GM19455 (cell line): Measurements from ENCODE around the gene TNNI3K.
A peak's percentile ranks its signal among the peaks of the same experiment; 100 is the strongest.
"Not testable (repeated sequence)": the region's sequence is repeated elsewhere in the genome, so short reads cannot be mapped to it uniquely, and the experiment has no call there.

Experiments
- ATAC-seq: cut with Tn5 transposase; IDR thresholded peaks from one replicate; pipeline ENCODE4 v1.9.1; 2021; ENCODE audit not compliant: unreplicated experiment

Gene TNNI3K

DNA sequence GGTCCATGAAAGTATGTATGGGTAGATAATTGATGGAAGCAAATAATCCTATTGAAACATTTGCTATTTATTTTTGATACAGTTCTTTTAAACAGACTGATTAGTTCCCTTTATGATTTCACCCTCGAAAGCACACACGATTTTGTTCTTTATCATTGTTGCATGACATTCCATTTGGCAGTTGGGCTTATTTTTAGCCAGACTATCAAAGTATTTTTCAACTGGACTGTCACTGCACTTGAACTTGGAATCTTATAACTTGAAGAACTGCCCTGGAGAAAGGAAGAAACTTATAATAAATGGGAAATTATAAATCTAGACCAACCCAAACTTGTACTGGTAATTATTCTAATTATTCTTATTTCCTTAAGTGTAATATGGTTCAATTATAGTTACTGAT is at the start of gene TNNI3K:
TSS of gene TNNI3K (plus strand) at position 235 of the 400 bp plus-strand sequence. CDS start at position 300, 65 bp downstream.
- ATAC-seq: no peak

- no peak for ATAC-seq
Observed at GRCh38 chr1:74193908-74194307, 41.3 kb upstream of the TNNI3K start.

DNA sequence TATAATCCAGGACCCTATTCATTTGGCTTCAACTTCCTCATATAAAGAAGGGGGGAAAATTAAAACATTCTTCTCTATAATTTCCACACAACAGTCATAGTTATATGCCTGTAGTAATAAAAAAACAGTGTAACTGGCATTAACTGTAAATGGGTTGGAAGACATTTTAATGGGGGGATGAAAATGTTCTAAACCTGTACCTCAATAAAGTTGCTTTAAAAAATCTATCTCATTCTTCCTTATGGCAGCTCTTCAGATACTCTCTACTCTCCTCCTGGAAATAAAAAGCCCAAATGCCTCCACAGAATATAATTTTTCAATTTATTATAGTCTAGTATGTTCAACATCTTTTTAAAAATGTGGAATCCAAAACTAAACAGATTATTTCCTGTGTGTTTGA is 39.8 kb upstream of the TNNI3K start:
- no peak for ATAC-seq

DNA sequence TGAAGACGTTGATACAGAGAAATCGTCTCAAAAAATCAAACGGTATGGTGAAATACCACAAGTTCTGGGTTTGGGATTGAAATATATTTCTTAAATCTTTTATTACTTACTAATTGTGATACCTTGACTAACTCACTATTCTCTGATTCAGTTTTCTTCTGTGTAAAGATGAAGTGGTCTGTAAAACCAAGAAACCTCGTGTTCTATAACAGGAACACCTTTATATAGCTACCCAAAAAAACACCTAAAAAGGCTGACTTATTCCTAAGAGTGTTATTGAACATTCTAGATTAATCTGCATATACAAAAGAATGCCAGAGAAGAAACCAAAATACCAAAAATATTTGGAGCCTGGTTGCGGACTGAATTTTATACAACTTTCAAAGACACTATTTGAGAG is 37.9 kb upstream of the TNNI3K start:
- no peak for ATAC-seq

DNA sequence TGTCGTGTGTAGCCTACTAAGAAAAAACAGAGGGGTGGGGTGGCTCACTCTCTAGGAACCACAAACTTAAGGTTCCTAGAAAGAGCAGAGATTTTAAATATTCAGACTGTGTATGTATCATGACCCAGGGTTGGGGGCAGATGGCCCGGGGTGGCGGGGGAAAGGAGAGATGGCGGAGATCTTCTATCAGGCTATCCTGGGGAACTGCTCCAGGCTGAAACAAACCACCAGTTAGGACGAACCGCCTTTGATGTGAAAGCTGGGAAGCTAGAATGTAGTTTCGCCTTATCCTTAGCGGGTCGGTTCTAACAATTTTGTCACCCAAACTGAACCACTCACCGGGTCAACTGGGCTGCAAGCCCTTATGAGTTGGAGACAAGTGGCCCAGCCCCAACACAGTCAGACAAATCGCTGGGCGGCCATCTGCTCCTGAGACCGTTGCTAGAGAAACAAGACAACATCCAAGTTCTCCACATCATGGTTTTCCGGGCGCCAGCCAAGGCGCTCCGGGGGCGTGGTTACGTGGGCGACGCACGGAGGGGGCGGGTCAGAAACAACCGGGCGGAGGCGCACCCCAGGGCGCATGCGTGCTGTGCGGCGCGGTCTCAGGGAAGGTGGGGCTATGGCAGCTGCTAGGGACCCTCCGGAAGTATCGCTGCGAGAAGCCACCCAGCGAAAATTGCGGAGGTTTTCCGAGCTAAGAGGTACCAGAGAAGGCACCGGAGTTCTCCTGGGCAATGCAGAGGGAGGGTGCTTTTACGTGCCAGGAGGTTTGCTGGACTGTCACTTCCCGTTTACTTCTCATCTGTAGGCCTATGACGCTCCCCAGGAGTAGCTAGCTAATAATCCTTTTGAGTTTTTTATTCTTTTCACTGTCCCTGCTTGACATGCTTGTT is 37.3 kb upstream of the TNNI3K start, which contains the start of the genes FPGT and LRRIQ3:
TSS of gene FPGT (plus strand) at position 586 of the 896 bp plus-strand sequence. CDS start at position 623, 37 bp downstream.
TSS of gene LRRIQ3 (minus strand) at position 520 of the 896 bp plus-strand sequence. CDS start 14,492 bp downstream, outside the sequence.
- peak; percentile 94 for ATAC-seq

- no peak for ATAC-seq
Observed at GRCh38 chr1:74199504-74199903, 35.7 kb upstream of the TNNI3K start.

- ATAC-seq: no peak
Observed at GRCh38 chr1:74205266-74205665, 29.9 kb upstream of the TNNI3K start.

DNA sequence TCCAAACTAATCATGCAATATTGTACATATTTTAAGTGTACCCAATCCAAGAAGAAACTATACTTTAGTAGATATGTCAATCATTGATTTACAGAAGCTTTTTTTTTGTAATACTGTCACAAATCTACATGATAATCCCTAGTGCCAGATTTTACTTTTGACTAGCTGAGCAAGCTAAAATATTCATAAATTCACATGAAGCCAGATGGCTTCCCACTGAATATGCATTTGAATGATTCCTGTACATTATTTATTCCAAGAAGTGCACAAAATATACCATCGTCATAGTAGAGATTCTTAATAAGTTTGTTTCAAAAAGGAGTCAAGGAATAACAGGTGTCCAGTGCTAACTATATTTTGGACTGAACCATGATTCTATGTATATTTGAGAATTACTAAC is 20.0 kb upstream of the TNNI3K start:
- no peak for ATAC-seq

DNA sequence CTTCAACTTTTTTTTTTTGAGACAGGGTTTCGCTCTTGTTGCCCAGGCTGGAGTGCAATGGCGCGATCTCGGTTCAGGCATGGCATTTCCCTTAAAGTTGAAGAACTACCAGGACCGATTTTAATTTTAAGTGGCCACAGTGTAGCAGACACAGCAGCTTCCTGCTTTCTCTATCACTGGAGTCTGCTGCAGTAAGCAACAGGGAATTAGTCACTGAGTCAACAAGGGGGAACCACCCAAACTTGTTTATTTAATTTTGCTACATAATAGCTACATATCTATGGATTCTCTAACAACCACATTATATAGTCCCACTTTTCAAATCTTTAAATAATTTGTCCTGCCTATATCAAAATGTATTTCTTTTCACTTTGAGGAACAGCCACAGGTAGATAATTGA is 12.5 kb upstream of the TNNI3K start:
- ATAC-seq: no peak

GRCh38 chr1:74223453-74223852 is 11.7 kb upstream of the TNNI3K start:
- ATAC-seq: no peak

- ATAC-seq: no peak
Observed at GRCh38 chr1:74236440-74236839, 1.3 kb downstream of the TNNI3K start.

GRCh38 chr1:74237035-74237434 is 1.8 kb downstream of the TNNI3K start:
- ATAC-seq: no peak

GRCh38 chr1:74237787-74238186 is 2.6 kb downstream of the TNNI3K start:
- no peak for ATAC-seq

DNA sequence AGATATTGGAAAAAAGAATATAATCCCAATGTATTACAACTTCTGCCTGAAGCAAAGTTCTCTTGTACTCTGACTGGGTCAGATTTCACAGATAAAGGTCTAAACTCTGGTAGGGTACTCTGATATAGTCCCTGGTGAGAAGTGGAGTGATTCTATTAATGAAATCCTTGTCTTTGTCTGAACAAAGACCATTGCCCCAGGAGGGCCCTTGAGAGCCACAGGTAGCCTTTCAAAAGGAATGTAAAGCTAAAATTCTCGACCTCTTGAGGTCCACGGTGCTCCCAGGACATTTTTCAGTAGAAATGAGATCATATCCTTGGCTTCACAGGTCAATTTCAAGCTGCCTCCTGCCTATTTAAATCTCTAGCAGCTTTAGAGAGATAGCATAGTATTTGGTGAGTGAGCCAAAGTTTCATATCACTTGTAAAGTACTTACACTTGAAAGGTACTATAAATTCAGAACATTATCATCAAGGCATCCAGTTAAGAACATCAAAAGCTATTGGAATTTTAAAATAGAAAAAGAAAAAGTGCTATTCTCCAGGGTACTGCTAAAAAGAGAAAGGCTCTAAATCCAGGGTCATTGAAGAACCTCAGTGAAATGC is 10.1 kb downstream of the TNNI3K start:
- ATAC-seq: no peak

DNA sequence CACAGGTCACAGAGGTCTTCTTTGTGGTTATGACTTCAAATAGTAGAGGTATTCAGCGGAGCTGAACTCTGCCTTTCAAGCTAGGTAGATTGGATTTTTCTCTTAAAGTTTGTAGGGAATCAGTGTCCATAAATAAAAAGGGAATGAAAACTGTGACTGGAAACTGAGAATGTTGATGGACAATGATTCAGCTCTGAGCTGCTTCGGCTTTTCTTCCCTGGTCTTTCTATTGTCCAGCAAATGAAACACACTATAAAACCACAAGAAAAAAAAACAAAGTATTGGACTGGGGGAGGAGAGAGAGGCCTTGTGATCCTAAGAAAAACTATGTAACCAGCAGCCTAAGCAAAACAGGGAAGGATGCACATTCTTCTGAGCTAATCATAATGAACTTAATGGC is 11.1 kb downstream of the TNNI3K start:
- no peak for ATAC-seq

DNA sequence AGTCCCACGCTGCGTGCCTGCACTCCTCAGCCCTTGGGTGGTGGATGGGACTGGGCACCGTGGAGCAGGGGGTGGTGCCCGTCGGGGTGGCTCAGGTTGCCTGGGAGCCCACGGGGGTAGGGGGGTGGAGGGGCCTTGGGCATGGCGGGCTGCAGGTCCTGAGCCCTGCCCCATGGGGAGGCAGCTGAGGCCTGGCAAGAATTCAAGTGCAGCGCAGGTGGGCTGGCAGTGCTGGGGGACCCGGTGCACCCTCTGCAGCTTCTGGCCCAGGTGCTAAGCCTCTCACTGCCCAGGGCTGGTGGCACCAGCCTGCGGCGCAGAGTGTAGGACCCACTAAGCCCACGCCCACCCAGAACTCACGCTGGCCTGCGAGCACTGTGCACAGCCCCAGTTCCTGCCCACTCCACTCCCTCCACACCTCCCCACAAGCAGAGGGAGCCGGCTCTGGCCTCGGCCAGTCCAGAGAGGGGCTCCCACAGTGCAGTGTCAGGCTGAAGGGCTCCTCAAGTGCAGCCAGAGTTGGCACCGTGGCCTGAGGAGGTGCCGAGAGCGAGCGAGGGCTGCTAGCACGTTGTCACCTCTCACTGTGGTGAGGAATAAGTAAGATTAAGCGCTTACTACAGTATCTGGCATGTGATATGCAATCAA is 12.8 kb downstream of the TNNI3K start:
- ATAC-seq: no peak

GRCh38 chr1:74253243-74253824 is 18.1 kb downstream of the TNNI3K start:
- ATAC-seq: not testable (repeated sequence)

DNA sequence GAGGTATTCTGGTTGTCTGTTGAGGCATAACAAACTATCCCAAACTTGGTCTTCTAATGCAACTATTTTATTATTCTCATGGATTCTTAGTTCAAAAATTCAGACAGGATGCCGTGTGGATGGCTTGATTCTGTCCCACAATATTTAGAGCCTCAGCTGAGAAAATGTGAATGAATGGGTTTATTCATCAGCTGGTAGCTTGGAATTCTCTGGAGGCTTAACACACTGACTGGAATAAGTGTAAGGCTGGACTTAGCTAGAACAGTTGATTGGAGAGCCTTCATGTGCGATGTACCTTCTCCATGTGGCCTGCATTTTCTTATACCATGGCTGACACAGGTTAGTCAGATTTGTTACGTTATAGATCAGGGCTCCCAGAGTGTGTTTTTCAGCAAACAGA is 30.8 kb downstream of the TNNI3K start:
- ATAC-seq: no peak

DNA sequence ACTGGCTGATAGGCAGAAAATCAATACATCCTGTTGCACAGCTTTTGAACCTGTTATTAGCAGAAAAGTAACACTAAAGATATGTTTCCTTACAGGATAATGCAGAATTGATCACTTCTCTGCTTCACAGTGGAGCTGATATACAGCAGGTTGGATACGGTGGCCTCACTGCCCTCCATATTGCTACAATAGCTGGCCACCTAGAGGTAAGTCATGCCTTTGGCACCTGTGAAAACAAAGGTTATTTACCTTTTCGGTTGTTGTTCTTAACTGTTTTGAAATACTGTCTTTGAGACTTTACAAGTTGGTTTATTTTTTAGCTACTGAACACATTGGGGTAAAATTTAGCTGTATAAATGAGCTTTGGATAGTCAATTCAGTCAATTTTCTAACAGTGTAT is 36.3 kb downstream of the TNNI3K start:
- ATAC-seq: no peak

DNA sequence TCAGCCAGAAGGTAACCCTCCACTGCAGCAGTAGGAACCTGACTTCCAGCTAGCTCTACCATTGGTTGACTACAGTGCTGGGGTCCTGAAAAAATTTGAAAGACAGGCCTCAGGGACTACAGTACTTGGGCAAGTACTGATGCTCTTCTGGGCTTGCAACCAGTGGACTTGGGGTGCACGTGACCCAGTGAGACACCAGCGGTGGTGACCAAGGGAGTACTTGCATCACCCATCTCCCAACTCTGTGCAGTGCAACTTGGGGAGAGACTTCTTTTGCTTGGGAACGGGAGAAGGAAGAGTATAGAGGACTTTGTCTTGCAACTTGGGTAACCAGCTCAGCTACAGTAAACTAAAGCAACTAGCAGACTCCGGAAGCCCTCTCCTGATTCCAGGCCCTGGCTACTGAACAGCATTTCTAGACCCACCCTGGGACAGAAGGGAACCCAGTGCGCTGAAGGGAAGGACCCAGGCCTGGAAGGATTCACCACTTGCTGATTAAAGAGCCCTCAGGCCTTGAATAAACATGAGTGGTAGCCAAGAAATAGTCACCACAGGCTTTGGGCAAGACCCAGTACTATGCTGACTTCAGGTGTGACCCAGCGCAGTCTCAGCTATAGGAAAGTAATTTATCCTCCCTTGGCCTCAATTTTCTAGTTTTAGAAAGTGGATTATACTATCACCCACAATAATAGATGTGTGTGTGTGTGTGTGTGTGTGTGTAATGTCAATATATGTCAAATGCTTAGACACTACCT is 45.6 kb downstream of the TNNI3K start:
- ATAC-seq: no peak

DNA sequence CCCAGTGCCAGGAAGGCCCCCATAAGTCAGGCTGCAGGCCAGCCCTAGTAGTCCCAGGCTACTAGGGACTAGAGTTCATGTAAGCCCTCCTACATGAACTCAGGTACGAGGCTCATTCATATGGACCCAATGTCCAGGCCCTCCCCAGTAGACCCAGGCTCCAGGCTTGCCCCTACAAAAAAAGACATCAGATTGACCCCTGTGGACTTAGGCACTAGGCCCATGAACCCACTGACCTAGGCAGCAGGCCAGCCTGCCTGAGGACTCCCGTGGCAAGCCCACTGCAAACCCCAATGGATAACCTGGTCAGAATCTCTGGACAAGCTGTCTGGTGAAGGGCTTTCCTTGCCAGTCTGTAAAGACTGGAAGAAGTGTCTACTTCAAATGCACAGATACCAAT is 51.2 kb downstream of the TNNI3K start:
- no peak for ATAC-seq
